ENCODE data around the gene TUSC2.

TUSC2 gene, protein sequence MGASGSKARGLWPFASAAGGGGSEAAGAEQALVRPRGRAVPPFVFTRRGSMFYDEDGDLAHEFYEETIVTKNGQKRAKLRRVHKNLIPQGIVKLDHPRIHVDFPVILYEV

DNA sequence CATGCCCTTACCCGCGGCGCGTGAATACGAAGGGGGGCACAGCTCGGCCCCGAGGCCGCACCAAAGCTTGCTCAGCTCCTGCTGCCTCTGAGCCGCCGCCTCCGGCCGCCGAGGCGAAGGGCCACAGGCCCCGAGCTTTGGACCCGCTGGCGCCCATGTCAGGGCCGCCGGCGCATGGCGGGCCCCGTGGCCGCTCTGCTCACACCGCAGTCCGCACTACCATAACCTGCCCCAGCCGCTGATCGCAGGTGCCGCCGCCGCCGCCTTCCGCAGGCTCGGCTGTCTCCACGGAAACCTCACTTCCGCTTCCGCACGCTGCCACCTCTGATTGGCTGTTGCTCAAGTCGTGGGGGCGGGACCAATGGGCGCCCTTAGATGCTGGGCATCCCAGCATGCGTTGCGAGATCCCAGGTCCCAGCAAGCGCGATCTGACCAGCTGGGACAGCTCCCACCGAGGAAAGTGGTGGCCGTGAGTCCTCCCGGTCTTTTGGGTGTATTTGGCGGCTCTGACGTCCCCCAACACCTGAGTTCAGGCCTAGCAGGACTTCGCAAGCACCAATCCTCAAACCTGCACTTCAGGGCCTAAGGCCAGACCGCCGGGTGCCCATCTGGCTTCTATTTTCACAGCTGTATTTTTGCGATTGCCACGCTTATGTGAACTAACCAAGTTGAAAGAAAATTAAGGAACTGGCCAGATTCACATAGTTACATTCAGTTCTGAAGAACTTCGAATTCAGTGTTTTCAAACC lies at the start of gene TUSC2:
Gene TUSC2, minus strand, starts transcription at position 281 of the 749 bp plus-strand sequence. Its CDS starts 124 bp downstream, at position 157.
- no peak for TF ChIP-seq ZFX (IDR thresholded peaks at IDR 0.05; ENCODE audit: borderline replicate concordance)
- TF ChIP-seq, protein P1, sequence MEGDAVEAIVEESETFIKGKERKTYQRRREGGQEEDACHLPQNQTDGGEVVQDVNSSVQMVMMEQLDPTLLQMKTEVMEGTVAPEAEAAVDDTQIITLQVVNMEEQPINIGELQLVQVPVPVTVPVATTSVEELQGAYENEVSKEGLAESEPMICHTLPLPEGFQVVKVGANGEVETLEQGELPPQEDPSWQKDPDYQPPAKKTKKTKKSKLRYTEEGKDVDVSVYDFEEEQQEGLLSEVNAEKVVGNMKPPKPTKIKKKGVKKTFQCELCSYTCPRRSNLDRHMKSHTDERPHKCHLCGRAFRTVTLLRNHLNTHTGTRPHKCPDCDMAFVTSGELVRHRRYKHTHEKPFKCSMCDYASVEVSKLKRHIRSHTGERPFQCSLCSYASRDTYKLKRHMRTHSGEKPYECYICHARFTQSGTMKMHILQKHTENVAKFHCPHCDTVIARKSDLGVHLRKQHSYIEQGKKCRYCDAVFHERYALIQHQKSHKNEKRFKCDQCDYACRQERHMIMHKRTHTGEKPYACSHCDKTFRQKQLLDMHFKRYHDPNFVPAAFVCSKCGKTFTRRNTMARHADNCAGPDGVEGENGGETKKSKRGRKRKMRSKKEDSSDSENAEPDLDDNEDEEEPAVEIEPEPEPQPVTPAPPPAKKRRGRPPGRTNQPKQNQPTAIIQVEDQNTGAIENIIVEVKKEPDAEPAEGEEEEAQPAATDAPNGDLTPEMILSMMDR (IDR thresholded peaks at IDR 0.05), result no peak
- H3K27ac ChIP-seq, result peak within 1 kb of the TSS; percentile 77

DNA sequence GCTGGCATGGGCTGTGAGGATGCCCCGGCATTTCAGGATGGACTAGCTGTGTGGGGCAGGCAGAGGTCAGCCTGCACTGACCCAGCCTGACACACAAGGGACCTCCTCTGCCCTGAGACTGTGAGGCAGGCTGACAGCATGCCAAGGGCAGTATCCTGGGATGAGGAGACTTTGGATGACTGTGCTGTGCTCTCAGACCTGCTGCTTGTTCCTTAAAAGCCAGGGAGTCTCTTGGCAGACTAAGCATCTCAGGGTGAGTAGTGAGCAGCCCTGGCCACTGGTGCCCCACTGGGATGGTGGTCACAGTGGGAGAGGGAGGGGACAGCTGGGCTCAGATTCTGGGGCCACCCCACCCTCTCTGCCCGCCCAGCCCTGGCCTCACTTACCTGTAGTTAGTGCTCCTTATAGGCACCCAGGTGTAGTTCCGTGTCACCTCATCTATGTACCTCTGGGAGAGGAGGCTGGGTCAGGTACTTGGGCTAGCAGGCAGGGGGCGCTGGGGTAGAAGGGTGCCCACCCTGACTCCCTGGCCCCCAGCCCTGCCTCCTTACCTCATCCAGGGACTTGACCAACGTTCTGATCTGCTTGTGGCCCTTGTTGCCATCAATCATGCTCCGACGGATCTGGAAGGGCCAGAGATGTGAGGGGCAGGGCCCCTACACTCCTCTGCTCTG lies 47.4 kb upstream of the TUSC2 start:
- no peak for TF ChIP-seq ZFX (IDR thresholded peaks at IDR 0.05; ENCODE audit: borderline replicate concordance)
- TF ChIP-seq, protein P1 (IDR thresholded peaks at IDR 0.05), result peak; percentile 9; the same call in 1 of the 2 replicates
- no peak overlapping the region for H3K27ac ChIP-seq

- H3K27ac ChIP-seq, result no peak overlapping the region
- TF ChIP-seq, protein P1 (IDR thresholded peaks at IDR 0.05), result no peak
- TF ChIP-seq ZFX (IDR thresholded peaks at IDR 0.05; ENCODE audit: borderline replicate concordance), result no peak
These were observed 46.6 kb upstream of the TUSC2 start for GRCh38 chr3:50374363-50375257.

GRCh38 chr3:50373146-50374051 lies 45.4 kb upstream of the TUSC2 start:
- H3K27ac ChIP-seq, result no peak overlapping the region
- TF ChIP-seq, protein P1 (IDR thresholded peaks at IDR 0.05), result no peak
- TF ChIP-seq ZFX (IDR thresholded peaks at IDR 0.05; ENCODE audit: borderline replicate concordance), result no peak

- TF ChIP-seq, protein P1 (IDR thresholded peaks at IDR 0.05), result no peak
- no peak for TF ChIP-seq ZFX (IDR thresholded peaks at IDR 0.05; ENCODE audit: borderline replicate concordance)
- H3K27ac ChIP-seq, result no peak overlapping the region
These were observed 44.3 kb upstream of the TUSC2 start for GRCh38 chr3:50372349-50372748.

GRCh38 chr3:50371133-50371685 lies 43.2 kb upstream of the TUSC2 start:
- no peak for TF ChIP-seq ZFX (IDR thresholded peaks at IDR 0.05; ENCODE audit: borderline replicate concordance)
- TF ChIP-seq, protein P1 (IDR thresholded peaks at IDR 0.05), result no peak
- no peak overlapping the region for H3K27ac ChIP-seq
